HepG2 (cell line): Measurements from ENCODE around the gene CDR2L. TPM values are rescaled to one million over a fixed set of nuclear protein-coding genes. Genes with fewer than 3 reads are reported as not detected.
A peak's percentile ranks its signal among the peaks of the same experiment; 100 is the strongest.

ENCODE experiments used
- HIVEP1 ChIP-seq: sonication (generic); formaldehyde crosslinking; IDR thresholded peaks from 2 replicates; pipeline ENCODE4 v1.4.0; 2020; ENCODE audit warnings: mild to moderate bottlenecking, missing genetic modification reagents
- LCORL ChIP-seq, 2 experiments: fragments of 450-650 bp in 1 of 2; sonication (generic) in 1 of 2; formaldehyde crosslinking in 1 of 2; IDR thresholded peaks; 2 replicates each; pipeline versions ENCODE4 v1.5.0 to v1.6.1; 2017 to 2020; ENCODE audit warnings: antibody characterized with exemption in 1 of 2, missing genetic modification reagents in 1 of 2
- MXD4 ChIP-seq: IDR thresholded peaks from 2 replicates; pipeline ENCODE4 v1.6.1; 2016; ENCODE audit warnings: mild to moderate bottlenecking, missing biosample characterization, missing genetic modification reagents
- PHF8 ChIP-seq: sonication (generic); formaldehyde crosslinking; IDR thresholded peaks from 2 replicates; pipeline ENCODE4 v1.5.0; 2020; ENCODE audit warnings: missing genetic modification reagents
- POLR2A ChIP-seq, 2 experiments: IDR thresholded peaks; 2 replicates each; pipeline ENCODE4 v1.6.1; 2011; ENCODE audit warnings: low read depth in 2 of 2, low read length in 2 of 2, mild to moderate bottlenecking in 1 of 2, moderate library complexity in 1 of 2; ENCODE audit not compliant: insufficient read depth in 1 of 2
- RFXANK ChIP-seq: IDR thresholded peaks from 2 replicates; pipeline ENCODE4 v1.6.1; 2016
- RNF2 ChIP-seq: fragments of 450-650 bp; conservative IDR thresholded peaks from 2 replicates; pipeline ENCODE4 v1.6.1; 2016; ENCODE audit warnings: low read depth
- ZMYM4 ChIP-seq: sonication (generic); formaldehyde crosslinking; IDR thresholded peaks from 2 replicates; pipeline ENCODE4 v1.8.1; 2023; ENCODE audit warnings: mild to moderate bottlenecking, missing genetic modification reagents
- ZNF124 ChIP-seq: sonication (generic); formaldehyde crosslinking; IDR thresholded peaks from 2 replicates; pipeline ENCODE4 v1.4.0; 2020; ENCODE audit warnings: missing genetic modification reagents
- ZNF138 ChIP-seq: sonication (generic); formaldehyde crosslinking; IDR thresholded peaks from 2 replicates; pipeline ENCODE4 v1.5.0; 2020; ENCODE audit warnings: mild to moderate bottlenecking, low read depth, missing genetic modification reagents
- ZNF256 ChIP-seq: sonication (generic); formaldehyde crosslinking; conservative IDR thresholded peaks from 2 replicates; pipeline ENCODE4 v1.4.0; 2020; ENCODE audit warnings: missing genetic modification reagents
- ZNF280B ChIP-seq: sonication (generic); formaldehyde crosslinking; IDR thresholded peaks from 2 replicates; pipeline ENCODE4 v1.5.0; 2020; ENCODE audit warnings: missing genetic modification reagents, mild to moderate bottlenecking, borderline replicate concordance
- ZNF333 ChIP-seq: sonication (generic); formaldehyde crosslinking; IDR thresholded peaks from 2 replicates; pipeline ENCODE4 v1.4.0; 2020; ENCODE audit warnings: mild to moderate bottlenecking, missing genetic modification reagents, borderline replicate concordance
- ZNF33B ChIP-seq: sonication (generic); formaldehyde crosslinking; IDR thresholded peaks from 2 replicates; pipeline ENCODE4 v1.5.1; 2020; ENCODE audit warnings: mild to moderate bottlenecking, missing genetic modification reagents
- ZNF362 ChIP-seq: sonication (generic); formaldehyde crosslinking; IDR thresholded peaks from 2 replicates; pipeline ENCODE4 v1.4.0; 2020; ENCODE audit warnings: missing genetic modification reagents, mild to moderate bottlenecking, borderline replicate concordance
- ZNF432 ChIP-seq: sonication (generic); formaldehyde crosslinking; IDR thresholded peaks from 2 replicates; pipeline ENCODE4 v1.5.0; 2020; ENCODE audit warnings: missing genetic modification reagents, mild to moderate bottlenecking, borderline replicate concordance
- ZNF589 ChIP-seq: sonication (generic); formaldehyde crosslinking; conservative IDR thresholded peaks from 2 replicates; pipeline ENCODE4 v1.8.0; 2022; ENCODE audit warnings: mild to moderate bottlenecking, moderate library complexity, missing genetic modification reagents
- ZNF629 ChIP-seq: sonication (generic); formaldehyde crosslinking; conservative IDR thresholded peaks from 2 replicates; pipeline ENCODE4 v1.5.0; 2020; ENCODE audit warnings: missing genetic modification reagents
- ZNF839 ChIP-seq: sonication (generic); formaldehyde crosslinking; IDR thresholded peaks from 2 replicates; pipeline ENCODE4 v1.4.0; 2020; ENCODE audit warnings: missing genetic modification reagents, mild to moderate bottlenecking, borderline replicate concordance
- polyA plus RNA-seq, 8 experiments: library from polyadenylated mRNA; depleted of rRNA in 3 of 8; stranded (reverse) in 7 of 8; unstranded in 1 of 8; fragments of >200 nt; fragmentation: Illumina TruSeq in 4 of 8; extraction: Trizol in 4 of 8; gene quantifications; 2 replicates each; pipeline versions ENCODE4 v1.2.1 to v1.2.3, GENCODE V29; 2011 to 2016; ENCODE audit warnings: low read depth in 4 of 8, missing spikeins in 1 of 8, mixed read lengths in 1 of 8; ENCODE audit not compliant: insufficient read depth in 1 of 8
- total RNA-seq, 5 experiments: library from RNA; depleted of rRNA; stranded (reverse); fragments of >200 nt; fragmentation: Illumina TruSeq; extraction: Trizol; gene quantifications; 2 replicates each; pipeline ENCODE4 v1.2.3, GENCODE V29; 2016; ENCODE audit warnings: low read depth in 1 of 5
- TF ChIP-seq, protein P1 (sequence below): sonication (generic); formaldehyde crosslinking; IDR thresholded peaks from 2 replicates; pipeline ENCODE4 v1.4.0; 2020; ENCODE audit warnings: missing genetic modification reagents
- TF ChIP-seq, protein P2 (sequence below): sonication (generic); formaldehyde crosslinking; IDR thresholded peaks from 2 replicates; pipeline ENCODE4 v1.5.1; 2020; ENCODE audit warnings: missing genetic modification reagents, mild to moderate bottlenecking, borderline replicate concordance
- TF ChIP-seq, protein P3 (sequence below): sonication (generic); formaldehyde crosslinking; IDR thresholded peaks from 2 replicates; pipeline ENCODE4 v1.8.0; 2022; ENCODE audit warnings: mild to moderate bottlenecking, missing genetic modification reagents, moderate library complexity

Gene CDR2L
- total and polyA plus RNA-seq, 2 of the 13 experiments (the other 11 are each of a cell fraction or from before 2014, with no cell fraction given) = 1.9 to 2.1 TPM

DNA sequence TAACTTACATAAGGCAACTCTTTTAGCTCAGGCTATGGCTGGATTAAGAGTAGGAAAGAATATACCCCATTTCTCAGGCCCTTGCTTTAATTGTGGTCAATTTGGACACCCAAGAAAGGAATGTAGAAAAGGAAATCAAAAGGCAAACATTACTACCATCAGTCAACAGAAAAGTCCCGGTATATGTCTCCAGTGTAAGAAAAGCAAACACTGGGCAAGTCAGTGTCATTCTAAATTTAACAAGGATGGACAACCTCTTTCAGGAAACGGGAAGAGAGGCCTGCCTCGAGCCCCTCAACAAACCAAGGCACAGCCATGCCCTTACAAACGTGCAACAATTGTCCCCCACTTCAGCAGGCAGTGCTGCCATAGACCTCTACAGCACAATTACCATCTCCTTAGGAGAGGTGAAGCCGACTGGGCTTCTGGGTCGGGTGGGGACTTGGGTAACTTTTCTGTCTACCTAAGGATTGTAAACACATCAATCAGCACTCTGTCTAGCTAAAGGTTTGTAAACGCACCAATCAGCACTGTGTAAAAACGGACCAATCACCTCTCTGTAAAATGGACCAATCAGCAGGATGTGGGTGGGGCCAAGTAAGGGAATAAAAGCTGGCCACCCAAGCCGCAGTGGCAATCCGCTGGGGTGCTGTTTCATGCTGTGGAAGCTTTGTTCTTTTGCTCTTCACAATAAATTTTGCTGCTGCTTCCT is 37.4 kb downstream of the CDR2L start (continued):
- TF ChIP-seq ZNF362 (CRISPR knock-in tag) = no peak
- TF ChIP-seq ZNF839 (CRISPR knock-in tag) = no peak
- no peak for TF ChIP-seq ZNF589 (CRISPR knock-in tag)
- TF ChIP-seq, protein P1, sequence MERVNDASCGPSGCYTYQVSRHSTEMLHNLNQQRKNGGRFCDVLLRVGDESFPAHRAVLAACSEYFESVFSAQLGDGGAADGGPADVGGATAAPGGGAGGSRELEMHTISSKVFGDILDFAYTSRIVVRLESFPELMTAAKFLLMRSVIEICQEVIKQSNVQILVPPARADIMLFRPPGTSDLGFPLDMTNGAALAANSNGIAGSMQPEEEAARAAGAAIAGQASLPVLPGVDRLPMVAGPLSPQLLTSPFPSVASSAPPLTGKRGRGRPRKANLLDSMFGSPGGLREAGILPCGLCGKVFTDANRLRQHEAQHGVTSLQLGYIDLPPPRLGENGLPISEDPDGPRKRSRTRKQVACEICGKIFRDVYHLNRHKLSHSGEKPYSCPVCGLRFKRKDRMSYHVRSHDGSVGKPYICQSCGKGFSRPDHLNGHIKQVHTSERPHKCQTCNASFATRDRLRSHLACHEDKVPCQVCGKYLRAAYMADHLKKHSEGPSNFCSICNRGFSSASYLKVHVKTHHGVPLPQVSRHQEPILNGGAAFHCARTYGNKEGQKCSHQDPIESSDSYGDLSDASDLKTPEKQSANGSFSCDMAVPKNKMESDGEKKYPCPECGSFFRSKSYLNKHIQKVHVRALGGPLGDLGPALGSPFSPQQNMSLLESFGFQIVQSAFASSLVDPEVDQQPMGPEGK (CRISPR knock-in tag) = no peak
- no peak for TF ChIP-seq LCORL (IDR thresholded peaks at IDR 0.05)
- TF ChIP-seq LCORL (CRISPR knock-in tag; IDR thresholded peaks at IDR 0.05) = 0 out of 2 replicates have a peak, but pooled peaks have one; percentile 35
- 0 out of 2 replicates have a peak, but pooled peaks have one; percentile 35 for TF ChIP-seq ZNF124 (CRISPR knock-in tag)
- no peak for TF ChIP-seq ZNF256 (CRISPR knock-in tag)
- no peak for TF ChIP-seq ZNF333 (CRISPR knock-in tag)
- TF ChIP-seq POLR2A (IDR thresholded peaks at IDR 0.05; ENCODE audit: insufficient read depth in 1 of 2, low read depth in 2 of 2, low read length in 2 of 2) = peak; percentile 56 to 60; a peak in 2 of 4 replicates
- TF ChIP-seq HIVEP1 (CRISPR knock-in tag) = no peak
- no peak for TF ChIP-seq RNF2
- TF ChIP-seq ZNF432 (CRISPR knock-in tag) = no peak
- TF ChIP-seq ZNF629 (CRISPR knock-in tag) = no peak
- TF ChIP-seq ZNF138 (CRISPR knock-in tag) = no peak
- TF ChIP-seq ZNF33B (CRISPR knock-in tag) = no peak
- TF ChIP-seq, protein P2, sequence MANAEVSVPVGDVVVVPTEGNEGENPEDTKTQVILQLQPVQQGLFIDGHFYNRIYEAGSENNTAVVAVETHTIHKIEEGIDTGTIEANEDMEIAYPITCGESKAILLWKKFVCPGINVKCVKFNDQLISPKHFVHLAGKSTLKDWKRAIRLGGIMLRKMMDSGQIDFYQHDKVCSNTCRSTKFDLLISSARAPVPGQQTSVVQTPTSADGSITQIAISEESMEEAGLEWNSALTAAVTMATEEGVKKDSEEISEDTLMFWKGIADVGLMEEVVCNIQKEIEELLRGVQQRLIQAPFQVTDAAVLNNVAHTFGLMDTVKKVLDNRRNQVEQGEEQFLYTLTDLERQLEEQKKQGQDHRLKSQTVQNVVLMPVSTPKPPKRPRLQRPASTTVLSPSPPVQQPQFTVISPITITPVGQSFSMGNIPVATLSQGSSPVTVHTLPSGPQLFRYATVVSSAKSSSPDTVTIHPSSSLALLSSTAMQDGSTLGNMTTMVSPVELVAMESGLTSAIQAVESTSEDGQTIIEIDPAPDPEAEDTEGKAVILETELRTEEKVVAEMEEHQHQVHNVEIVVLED (CRISPR knock-in tag) = no peak
- no peak for TF ChIP-seq RFXANK (CRISPR knock-in tag)
- TF ChIP-seq ZMYM4 (CRISPR knock-in tag) = peak; percentile 92
- TF ChIP-seq, protein P3, sequence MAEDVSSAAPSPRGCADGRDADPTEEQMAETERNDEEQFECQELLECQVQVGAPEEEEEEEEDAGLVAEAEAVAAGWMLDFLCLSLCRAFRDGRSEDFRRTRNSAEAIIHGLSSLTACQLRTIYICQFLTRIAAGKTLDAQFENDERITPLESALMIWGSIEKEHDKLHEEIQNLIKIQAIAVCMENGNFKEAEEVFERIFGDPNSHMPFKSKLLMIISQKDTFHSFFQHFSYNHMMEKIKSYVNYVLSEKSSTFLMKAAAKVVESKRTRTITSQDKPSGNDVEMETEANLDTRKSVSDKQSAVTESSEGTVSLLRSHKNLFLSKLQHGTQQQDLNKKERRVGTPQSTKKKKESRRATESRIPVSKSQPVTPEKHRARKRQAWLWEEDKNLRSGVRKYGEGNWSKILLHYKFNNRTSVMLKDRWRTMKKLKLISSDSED (CRISPR knock-in tag) = no peak
- peak; percentile 30; the same call in 1 of the 2 replicates for TF ChIP-seq PHF8 (CRISPR knock-in tag)
- 0 out of 2 replicates have a peak, but pooled peaks have one; percentile 25 for TF ChIP-seq ZNF280B (CRISPR knock-in tag)
- no peak for TF ChIP-seq MXD4
